Measurements from ENCODE around the gene KRTAP9-1.
"Not testable (repeated sequence)": the region's sequence is repeated elsewhere in the genome, so short reads cannot be mapped to it uniquely, and the experiment has no call there.

The KRTAP9-1 gene

DNA sequence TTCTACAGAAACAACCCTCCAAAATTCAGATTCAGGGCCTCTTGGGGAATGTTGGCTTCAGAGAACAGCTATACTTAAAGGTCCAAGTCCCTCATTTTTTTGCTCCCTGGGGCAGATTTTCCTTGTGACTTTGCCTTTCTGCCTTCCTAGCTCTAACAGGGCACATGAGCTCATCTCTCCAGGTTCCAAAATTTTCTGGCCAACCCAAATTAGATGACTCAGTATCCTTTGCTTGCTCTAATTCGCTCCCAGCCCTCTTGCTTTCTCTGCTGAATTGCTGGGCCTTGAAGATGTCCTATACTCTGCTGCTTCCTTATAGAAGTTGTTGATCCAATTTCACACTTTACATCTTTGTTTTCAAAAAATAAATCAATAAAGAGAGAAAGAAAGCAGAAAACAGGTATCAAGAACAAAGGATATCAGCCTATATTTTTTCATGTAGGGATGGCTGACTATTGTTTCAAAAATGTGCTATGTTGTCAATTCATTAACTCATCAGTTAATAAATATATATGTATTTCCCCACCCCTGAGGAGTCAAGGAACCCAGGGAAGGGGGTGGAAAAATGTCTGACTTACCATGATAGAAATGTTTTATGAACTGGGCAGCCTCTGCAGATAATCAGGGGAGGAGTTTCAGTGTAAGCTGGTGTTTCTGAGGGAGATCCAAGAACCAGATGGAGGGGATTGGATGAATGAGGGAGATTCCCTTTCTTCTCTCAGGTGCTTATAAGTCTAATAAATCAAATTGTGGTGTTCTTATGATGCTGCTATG is 10.7 kb upstream of the KRTAP9-1 start:
- DNase-seq, result no peak

DNA sequence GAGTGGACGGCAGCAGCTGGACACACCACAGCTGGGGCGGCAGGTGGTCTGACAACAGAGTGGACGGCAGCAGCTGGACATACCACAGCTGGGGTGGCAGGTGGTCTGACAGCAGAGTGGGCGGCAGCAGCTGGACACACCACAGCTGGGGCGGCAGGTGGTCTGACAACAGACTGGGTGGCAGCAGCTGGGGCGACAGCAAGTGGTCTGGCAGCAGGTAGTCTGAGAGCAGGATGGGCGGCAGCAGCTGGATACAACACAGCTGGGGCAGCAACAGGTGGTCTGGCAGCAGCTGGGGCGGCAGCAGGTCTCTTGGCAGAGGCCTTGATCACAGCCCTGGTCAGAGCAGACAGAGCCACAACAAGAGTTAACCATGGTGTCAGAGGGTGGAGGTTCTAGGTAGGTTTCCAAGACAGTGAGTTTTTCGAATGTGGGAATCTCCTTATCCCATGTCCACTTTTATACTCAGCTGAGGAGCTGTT is 5.2 kb upstream of the KRTAP9-1 start, which contains the start of gene KRTAP4-1:
Gene KRTAP4-1 (minus strand): TSS at position 432 of the 482 bp plus-strand sequence. CDS start 57 bp downstream, at position 375.
- no peak for DNase-seq

DNA sequence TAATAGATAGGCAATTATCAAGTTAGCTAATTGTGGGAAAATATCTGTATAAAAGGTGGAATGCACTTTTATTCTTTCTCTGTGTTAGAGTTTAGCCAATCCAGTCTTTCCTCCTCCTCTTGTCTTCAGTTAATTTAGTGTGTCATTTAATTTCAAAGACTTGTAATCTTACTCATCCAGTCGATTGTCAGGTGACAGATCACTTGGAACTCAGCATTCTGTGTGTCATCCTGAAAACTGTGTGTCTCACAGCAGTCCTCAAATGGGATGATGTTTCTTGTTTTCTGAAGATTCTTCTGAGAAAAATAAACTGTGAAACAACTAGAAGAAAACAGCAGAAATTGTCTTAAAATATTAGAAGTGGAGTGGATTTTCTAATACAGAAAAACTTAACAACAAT is 4.7 kb upstream of the KRTAP9-1 start:
- DNase-seq, result no peak

DNA sequence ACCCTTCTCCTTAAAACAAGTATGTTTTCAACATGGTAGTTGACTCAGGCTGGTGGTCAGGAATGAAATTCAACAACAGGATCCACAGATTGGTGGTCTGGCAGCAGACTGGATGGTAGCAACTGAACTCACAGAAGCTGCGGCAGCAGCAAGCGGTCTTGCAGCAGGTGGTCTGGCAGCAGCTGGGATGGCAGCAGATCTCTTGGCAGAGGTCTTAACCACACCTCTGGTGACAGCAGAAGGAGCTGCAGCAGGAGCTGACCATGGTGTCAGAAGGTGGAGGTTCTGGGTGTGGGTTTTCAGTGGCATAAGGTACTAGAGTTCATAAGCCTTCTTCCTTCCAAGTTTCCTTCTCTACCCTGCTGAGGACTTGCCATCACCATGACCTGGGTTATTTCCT is 2.8 kb upstream of the KRTAP9-1 start:
- DNase-seq, result no peak

DNA sequence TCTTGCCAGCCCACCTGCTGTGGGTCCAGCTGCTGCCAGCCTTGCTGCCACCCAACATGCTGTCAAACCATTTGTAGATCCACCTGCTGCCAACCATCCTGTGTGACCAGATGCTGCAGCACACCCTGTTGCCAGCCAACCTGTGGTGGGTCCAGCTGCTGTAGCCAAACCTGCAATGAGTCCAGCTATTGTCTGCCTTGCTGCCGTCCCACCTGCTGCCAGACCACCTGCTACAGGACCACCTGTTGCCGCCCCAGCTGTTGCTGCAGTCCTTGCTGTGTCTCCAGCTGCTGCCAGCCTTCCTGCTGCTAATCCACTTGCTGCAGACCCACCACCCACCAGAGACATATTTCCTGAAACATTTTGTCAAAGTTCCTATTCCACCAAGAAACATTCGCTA is 641 bp downstream of the KRTAP9-1 start:
- no peak for DNase-seq

DNA sequence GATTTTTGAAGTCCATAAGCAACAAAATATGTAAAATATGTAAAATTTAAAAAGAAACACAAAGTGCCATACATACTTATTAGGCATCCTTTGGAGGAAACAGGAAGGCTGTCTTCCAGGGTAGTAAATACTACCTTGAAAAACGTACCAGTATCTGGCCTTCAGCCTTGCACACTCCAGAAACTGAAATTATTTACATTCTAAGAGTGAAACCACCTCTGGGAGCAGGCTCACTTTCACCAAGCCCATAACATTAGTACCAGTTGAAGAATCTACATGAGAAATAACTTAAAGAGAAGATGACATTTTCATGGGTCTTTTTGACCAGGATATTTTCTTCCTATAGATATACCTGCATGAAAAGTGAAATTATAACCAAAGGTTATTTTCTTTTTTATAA is 6.4 kb downstream of the KRTAP9-1 start:
- DNase-seq, result no peak

DNA sequence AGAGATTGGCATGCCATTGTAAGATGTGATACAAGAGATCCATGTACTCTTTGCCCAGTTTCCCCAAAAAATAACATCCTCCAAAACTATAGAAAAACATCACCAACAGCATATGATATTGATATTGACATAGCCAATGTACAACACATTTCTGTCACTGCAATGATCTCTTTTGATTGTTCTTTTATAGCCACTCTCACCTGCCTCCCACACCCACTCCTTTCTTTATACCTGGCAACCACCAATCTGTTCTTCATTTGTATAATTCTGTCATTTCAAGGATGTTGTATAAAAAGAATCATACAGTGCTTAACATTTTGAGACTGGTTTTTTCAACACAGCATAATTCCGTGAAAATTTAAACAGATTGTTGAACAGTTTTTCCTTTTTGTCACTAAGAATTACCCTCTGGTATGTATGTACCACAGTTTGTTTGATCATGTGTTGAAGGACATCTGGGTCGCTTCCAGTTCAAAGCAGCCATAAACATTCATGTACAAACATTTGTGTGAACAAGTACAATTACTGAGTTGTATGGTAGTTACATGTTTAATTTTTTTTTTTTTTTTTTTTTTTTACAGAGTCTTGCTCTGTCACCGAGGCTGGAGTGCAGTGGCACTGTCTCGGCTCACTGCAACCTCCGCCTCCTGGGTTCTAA is 9.9 kb downstream of the KRTAP9-1 start:
- no peak for DNase-seq

DNA sequence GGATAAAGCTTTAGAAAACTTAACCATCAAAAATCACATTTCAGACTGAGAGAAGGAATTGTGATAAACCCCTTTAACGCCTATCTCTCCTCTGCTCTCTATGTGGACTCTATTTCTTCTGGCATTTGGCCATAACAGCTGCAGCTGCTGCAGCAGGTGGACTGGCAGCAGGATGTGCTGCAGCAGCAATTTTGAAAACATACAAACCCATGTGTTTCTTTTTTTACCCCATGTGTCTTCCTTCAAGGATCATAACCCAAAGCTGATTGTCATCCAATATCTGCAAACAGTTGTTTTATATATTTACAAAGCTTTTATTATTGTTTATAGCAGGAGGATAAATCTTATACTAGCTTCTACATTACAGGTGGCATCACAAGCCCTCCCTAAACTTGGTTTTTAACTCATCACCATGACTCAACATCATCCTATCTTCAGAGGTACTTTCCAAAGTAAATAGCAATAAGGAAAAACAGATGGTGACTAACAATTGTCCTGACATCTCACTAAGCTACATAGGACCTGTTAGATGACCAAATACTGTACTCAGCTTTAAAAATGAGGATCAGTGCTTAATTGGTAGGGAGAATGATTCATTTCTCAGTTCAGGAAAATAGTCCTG is 22.3 kb downstream of the KRTAP9-1 start:
- DNase-seq, result no peak

DNA sequence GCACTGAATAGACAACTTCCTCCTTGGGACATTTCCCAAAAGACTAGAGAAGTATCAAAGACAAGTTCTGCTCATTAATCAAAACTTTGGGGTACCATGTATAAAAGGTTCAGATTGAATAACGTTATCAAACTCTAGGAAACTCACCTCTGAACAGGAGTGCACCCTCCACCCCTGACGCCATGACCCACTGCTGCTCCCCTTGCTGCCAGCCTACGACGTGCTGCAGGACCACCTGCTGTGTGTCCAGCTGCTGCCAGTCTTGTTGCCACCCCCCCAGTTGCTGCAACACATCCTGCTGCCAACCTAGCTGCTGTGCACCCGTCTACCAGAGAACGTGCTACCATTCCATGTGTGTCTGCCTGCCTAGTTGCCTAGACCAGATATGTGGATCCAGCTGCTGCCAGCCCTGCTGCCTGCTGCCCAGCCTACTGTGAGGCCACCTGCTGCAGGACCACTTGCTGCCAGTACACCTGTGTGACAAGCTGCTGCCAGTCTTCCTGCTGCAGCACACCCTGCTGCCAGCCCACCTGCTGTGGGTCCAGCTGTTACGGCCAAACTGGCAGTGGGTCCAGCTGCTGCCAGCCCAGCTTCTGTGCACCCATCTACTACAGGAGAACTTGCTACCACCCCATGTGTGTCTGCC is 23.0 kb downstream of the KRTAP9-1 start:
- no peak for DNase-seq

DNA sequence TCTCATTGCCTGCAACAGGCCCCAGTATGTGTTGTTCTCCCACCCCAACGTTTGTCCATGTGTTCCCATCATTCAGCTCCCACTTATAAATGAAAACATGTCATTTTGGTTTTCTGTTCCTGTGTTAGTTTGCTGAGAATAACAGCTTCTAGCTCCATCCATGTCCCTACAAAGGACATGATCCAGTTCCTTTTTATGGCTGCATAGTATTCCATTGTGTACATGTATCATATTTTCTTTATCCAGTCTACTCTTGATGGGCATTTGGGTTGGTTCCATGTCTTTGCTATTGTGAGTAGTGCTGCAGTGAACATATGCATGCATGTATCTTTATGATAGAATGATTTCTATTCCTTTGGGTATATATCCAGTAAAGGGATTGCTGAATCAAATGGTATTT is 26.0 kb downstream of the KRTAP9-1 start:
- DNase-seq, result no peak

DNA sequence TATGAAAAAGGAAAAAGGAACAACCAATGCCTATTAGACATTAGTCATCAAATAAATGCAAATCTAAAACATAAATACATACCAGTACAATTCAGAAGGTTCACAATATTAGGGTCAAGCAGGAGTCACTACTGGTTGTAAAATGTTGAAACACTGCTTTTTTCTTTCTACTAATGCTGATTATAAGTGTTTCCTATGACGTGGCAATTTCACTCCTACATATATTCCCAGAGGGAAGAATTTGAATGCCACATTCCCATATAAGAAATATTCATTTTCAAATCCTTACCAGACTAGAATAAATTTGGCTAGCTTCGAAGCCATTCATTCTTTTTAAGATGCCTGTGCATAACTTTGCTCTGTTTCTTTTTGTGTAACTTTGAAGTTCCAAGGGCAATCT is 34.1 kb downstream of the KRTAP9-1 start:
- no peak for DNase-seq

DNA sequence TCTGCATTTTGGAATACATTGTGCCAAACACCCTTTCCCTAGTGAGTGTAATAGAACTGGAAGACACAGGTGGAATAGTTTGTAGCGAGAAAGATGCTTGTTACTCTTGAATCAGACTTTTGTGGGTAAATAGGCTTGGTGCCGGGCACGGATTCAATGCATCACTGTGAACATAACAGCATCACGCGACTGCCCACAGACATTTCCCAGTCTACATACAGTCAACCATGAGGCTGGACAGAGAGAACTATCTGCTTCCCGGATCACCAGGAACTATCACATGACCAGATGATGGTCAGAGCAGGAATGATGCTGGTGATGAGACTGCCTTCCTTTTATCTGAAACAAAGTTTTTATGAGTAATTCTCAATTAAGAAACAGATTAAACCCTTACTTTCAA is 36.4 kb downstream of the KRTAP9-1 start:
- no peak for DNase-seq

DNA sequence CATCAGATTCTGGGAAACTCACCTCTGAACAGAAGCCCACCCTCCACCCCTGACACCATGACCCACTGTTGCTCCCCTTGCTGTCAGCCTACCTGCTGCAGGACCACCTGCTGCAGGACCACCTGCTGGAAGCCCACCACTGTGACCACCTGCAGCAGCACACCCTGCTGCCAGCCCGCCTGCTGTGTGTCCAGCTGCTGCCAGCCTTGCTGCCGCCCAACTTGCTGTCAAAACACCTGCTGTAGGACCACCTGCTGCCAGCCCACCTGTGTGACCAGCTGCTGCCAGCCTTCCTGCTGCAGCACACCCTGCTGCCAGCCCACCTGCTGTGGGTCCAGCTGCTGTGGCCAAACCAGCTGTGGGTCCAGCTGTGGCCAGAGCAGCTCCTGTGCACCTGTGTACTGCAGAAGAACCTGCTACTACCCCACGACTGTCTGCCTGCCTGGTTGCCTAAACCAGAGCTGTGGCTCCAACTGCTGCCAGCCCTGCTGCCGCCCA is 37.0 kb downstream of the KRTAP9-1 start, which contains the start of gene KRTAP9-2:
Gene KRTAP9-2 (plus strand): TSS at position 51 of the 498 bp plus-strand sequence. CDS start 7 bp downstream, at position 58.
- not testable (repeated sequence) for DNase-seq

DNA sequence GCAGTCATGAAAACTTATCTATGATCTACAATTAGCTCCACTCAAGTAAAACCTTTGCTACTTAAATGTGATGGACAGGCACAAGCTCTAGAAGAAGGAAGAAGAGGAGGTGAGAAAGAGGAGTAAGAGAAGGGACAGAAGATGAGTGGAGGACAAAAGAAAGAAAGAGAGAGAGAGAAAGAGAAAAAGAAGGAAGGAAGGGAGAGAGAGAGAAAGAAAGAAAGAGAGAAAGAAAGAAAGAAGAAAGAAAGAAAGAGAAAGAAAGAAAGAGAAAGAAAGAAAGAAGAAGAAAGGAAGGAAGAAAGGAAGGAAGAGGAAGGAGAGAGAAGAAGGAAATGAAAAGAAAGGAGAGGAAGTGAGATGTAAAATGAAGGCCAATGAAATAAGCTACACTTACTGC is 40.4 kb downstream of the KRTAP9-1 start:
- no peak for DNase-seq

DNA sequence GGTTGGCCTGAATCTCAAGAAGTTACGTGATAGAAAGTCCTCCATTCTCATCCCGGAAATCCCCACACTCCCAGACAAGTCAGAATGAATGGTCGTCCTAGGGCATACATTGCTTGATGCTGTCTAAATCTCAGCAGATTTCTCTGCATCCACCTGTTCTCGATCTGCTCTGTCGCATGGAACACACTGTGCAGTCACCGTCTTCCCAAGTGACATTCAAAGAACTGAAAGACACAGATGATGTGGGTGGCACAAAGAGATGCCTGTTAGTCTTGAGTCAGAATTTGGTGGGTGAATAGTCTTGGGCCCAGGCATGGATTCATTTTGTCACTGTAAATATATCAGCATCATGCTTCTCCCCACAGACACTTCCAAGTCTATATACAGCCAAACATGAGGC is 42.0 kb downstream of the KRTAP9-1 start:
- no peak for DNase-seq

DNA sequence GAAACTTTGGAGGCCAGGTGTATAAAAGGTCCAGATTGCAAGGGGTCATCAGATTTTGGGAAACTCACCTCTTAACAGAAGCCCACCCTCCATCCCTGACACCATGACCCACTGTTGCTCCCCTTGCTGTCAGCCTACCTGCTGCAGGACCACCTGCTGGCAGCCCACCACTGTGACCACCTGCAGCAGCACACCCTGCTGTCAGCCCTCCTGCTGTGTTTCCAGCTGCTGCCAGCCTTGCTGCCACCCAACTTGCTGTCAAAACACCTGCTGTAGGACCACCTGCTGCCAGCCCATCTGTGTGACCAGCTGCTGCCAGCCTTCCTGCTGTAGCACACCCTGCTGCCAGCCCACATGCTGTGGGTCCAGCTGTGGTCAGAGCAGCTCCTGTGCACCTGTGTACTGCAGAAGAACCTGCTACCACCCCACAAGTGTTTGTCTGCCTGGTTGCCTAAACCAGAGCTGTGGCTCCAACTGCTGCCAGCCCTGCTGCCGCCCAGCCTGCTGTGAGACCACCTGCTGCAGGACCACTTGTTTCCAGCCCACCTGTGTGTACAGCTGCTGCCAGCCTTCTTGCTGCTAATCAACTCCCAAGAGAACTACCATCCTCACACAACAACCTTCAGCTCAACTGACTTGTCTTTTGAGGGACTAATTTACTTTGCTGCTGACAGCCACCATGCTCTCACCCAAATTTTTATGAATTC is 42.9 kb downstream of the KRTAP9-1 start, which contains the start of gene KRTAP9-3:
Gene KRTAP9-3 (plus strand): TSS at position 51 of the 707 bp plus-strand sequence. CDS start 53 bp downstream, at position 104.
- not testable (repeated sequence) for DNase-seq

DNA sequence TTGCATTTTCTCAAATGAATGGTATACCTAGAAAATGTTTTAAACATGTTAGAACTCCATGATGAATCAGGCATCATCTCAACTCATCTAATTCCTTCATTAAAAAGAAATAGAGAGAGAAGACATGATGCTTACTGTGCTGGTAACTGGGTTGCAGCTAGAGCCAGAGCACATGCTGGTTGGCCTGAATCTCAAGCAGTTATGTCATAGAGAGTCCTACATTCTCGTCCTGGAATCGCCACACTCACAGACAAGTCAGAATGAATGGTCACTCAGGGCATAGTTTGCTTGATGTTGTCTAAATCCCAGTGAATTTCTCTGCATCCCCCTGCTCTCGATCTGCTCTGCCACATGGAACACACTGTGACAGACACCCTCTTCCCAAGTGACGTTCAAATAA is 47.4 kb downstream of the KRTAP9-1 start:
- DNase-seq, result not testable (repeated sequence)

DNA sequence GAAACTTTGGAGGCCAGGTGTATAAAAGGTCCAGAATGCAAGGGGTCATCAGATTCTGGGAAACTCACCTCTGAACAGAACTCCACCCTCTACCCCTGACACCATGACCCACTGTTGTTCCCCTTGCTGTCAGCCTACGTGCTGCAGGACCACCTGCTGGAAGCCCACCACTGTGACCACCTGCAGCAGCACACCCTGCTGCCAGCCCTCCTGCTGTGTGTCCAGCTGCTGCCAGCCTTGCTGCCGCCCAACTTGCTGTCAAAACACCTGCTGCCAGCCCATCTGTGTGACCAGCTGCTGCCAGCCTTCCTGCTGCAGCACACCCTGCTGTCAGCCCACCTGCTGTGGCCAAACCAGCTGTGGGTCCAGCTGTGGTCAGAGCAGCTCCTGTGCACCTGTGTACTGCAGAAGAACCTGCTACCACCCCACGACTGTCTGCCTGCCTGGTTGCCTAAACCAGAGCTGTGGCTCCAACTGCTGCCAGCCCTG is 48.3 kb downstream of the KRTAP9-1 start, which contains the start of gene KRTAP9-8:
Gene KRTAP9-8 (plus strand): TSS at position 51 of the 489 bp plus-strand sequence. CDS start 53 bp downstream, at position 104.
- DNase-seq, result not testable (repeated sequence)

Measured in anterior cingulate cortex (tissue), 58 donors.